GM19043 (cell line): ENCODE data around the gene RASGEF1B.

Source experiments
- ATAC-seq: cut with Tn5 transposase; IDR thresholded peaks from one replicate; pipeline ENCODE4 v1.9.1; 2021; ENCODE audit warnings: low read depth; ENCODE audit not compliant: unreplicated experiment

Gene RASGEF1B

GRCh38 chr4:81471588-81472280 lies at the start of gene RASGEF1B:
RASGEF1B (minus strand) TSS chr4:81471907; CDS start chr4:81459508, 12,399 bp downstream.
- peak; percentile 89 for ATAC-seq

- no peak for ATAC-seq
These were observed 48.1 kb upstream of the RASGEF1B start for GRCh38 chr4:81519856-81520255.

GRCh38 chr4:81519427-81519773 lies 47.7 kb upstream of the RASGEF1B start:
- no peak for ATAC-seq

DNA sequence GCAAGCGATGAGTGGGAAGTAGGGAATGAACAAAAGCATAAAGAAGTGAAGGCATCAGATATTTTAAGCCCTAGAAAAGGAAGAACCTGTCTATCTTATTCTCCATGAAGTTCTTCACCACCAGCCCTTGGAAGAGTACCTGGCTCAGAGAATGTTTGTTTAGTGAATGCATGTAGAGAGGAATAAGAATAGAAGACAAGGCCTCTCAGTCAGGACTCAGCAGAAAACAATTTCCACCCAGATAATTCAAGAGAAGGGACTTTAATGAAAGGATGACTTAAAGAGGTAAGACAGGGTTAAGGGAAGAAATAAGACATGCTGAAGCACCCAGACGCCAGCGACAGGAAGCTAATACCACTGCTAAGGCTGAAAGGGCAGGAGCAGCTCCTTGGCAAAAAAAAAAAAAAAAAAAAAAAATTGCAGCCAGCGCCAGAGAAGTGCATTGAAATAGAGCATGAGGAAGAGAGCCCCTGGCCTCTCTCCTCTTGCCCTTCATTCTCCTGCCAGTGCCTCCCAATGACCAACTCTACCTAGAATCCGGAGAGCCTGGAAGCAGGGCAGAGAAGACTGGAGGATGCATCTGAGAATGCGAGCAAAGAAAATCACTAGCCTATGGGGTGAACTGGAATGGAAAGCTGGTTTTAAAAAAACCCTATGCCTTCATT lies 47.2 kb upstream of the RASGEF1B start:
- ATAC-seq: no peak

DNA sequence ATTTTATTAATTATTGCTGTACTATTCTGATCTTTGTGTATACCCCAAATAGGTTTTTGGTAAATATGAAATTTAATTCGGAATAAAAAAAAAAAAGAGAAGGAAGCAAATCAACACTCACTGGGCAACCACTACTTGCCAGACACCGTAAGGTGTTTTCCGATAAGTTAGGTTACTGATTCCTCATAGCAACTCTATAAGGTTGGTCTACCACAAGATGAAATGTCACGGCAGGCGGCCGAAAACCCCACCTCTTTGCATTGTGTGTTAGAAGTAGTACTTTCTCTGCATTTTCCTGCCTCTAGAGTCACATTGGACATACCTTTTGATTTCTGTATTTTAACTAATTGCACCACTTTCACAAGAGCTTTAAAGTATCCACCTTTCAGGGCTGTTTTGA lies 44.5 kb upstream of the RASGEF1B start:
- ATAC-seq: no peak

DNA sequence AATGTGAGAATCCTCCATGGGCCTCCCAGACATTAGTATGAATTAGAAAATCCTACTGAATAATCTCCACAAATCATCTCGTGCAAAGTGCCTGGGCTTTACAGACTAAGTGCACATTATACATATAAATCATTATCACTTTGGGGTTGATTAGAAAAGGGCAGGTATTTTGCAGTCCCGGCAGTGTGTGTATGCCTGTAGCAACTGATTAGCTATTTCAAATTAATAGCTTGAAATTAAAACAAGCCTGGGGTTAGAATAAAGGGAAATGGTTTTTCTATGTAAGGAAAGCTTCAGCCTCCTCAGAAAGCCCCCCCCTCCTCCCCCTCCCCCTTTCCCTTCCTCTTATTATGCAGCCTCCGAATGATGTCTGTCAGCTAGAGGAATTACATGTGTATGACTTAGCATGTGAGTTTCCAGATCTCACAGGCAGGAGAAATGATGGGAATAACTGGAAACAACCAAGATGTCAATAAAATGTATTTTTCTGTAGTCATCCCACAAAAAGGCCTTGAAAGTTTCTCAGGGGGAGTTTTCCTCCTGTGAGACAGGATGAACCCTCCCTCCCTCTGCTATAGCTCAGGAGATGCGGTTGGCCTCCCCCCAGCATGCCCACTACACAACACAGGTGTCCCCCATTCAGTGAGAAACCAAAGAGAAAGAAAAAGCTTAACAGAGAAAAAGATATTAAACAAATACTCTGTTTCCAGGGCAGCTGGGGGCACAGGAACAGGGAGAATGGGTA lies 41.2 kb upstream of the RASGEF1B start:
- no peak for ATAC-seq

- ATAC-seq: no peak
These were observed 40.5 kb upstream of the RASGEF1B start for GRCh38 chr4:81512001-81512756.

GRCh38 chr4:81510643-81511178 lies 39.0 kb upstream of the RASGEF1B start:
- ATAC-seq: no peak

- ATAC-seq: no peak
These were observed 38.1 kb upstream of the RASGEF1B start for GRCh38 chr4:81509822-81510221.

GRCh38 chr4:81509191-81509590 lies 37.5 kb upstream of the RASGEF1B start:
- no peak for ATAC-seq

- ATAC-seq: no peak
These were observed 36.9 kb upstream of the RASGEF1B start for GRCh38 chr4:81508411-81509185.

DNA sequence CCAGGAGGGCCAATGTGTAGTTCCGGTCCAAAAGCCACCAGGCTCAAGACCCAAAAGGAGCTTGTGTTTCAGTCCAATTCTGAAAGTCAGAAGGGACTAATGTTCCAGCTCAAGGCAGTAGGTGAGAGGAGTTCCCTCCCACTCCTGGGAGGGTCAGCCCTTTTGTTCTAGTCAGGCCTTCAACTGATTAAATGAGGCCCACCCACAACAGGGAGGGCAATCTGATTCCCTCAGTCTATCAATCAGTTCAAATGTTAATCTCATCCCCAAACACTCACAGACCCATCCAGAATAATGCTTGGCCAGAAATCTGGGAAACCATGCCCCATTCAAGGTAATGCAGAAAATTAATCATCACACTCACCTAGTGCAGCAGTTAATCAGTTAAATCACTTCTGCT lies 35.8 kb upstream of the RASGEF1B start:
- no peak for ATAC-seq

GRCh38 chr4:81506731-81507130 lies 35.0 kb upstream of the RASGEF1B start:
- peak; percentile 45 for ATAC-seq

- no peak for ATAC-seq
These were observed 34.0 kb upstream of the RASGEF1B start for GRCh38 chr4:81505726-81506125.

DNA sequence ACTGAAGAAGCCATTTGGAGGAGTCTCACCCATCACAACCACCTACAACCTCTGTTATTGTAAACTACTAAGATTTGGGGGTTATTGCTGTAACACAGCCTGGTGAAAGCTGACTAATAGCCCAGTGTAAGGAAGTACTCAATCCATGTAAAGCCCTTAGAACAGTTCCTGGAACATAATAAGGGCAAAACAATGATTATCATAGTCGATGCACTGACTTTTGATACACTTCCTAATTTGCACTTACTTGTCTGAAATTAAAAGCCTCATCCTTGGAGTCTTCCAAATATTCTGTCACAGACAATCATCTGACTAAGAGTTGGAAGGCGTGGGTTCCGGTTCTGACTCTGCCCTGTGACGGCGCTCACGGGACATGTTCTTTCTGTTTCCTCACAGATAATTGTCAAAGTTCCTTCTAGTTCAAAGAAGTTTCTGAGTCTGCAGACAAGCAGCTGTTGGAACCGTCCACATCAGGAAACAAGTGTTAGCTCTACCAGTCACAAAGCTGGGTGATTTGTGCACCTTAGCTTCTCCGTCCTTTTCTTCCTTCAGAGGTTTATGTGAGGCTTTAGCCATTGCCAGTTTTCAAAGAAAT lies 33.4 kb upstream of the RASGEF1B start:
- no peak for ATAC-seq

DNA sequence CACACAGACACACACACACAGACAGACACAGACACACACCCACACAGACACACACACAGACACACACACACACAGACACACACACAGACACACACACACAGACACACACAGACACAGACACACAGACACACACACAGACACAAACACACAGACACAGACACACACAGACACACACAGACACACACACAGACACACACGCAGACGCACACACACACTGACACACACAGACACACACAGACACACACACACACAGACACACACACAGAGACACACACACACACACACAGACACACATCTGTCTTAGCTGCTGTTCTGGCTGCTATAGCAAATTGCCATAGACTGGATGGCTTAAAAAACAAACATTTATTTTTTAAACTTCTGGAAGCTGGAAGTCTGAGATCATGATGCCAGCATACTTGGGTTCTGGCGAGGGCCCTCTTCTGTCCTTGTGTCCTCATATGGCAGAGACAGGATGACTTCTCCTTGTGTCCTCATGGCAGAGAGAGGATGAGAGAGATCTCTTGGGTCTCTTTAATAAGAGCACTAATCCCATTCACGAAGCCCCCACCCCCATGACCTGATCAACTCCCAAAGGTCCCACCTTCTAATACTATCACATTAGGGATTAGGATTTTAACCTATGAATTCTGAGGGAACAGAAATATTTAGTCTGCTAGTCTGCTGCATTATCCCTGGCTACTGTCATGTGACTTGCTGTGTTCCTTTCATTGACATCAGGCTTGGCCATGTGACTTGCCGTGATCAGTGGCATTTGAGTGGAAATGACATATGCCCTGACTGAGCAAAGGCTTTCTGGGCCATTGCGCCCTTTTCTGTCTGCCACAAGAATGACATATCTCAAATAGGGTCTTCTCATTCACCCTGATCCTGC lies 32.7 kb upstream of the RASGEF1B start:
- ATAC-seq: no peak

DNA sequence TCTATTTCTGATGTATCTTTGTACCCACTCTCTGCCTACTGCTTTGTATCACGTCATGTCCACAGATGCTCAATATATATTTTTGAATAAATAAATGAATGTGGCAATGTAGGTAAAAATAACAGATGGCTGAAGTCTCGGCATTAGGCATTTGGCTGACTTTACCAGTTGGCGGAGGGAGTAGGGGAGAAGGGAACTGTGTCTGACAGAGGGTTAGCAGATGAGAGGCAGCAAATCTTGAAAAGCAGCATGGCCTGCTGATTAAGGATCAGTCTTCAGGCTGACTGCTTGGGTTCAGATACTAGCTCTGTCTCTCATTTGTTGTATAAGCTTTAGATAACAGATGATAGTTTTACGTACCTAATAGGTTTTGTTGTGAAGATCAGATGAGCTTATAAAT lies 31.9 kb upstream of the RASGEF1B start:
- ATAC-seq: no peak

GRCh38 chr4:81502564-81502963 lies 30.9 kb upstream of the RASGEF1B start:
- ATAC-seq: no peak

DNA sequence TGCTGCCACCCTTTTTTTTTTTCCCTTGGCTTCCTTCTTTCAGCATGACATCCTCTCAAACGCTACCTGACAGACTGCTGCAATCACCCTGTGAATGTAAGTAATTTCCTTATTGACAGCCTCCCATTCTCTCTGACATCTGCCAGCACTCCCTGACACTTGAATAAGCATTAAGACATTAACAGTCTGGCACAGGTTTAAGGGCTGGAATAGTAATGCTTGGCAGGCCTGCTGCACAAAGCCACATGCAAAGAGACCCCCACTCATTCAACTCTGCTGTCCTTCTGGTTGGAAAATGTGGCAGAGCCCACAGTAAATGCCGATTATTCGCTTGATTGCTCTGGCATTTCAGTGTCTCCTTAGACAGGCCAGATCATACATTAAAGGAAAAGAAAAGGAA lies 28.1 kb upstream of the RASGEF1B start:
- ATAC-seq: no peak
